GM12875 (cell line): ENCODE data around the gene NPRL2.

Source experiments
- H3K4me3 ChIP-seq: one replicate; pipeline ENCODE4 v1.5.1; 2011; ENCODE audit warnings: low read depth, low read length, control low read depth
- CTCF ChIP-seq: IDR thresholded peaks from 2 replicates; pipeline ENCODE4 v1.5.1; 2011; ENCODE audit warnings: low read depth, mild to moderate bottlenecking, control low read depth, inconsistent platforms, low read length, moderate library complexity, borderline replicate concordance; ENCODE audit not compliant: insufficient read depth

Gene NPRL2

GRCh38 chr3:50297384-50297775 lies 53.2 kb downstream of the NPRL2 start:
- no peak overlapping the region for H3K4me3 ChIP-seq
- TF ChIP-seq CTCF, result no peak
